CD4-positive, alpha-beta memory T cell (primary cell): Measurements from ENCODE around the gene CAP2. TPM values are rescaled to one million over a fixed set of nuclear protein-coding genes. Genes with fewer than 3 reads are reported as not detected.
"Not testable (repeated sequence)": the region's sequence is repeated elsewhere in the genome, so short reads cannot be mapped to it uniquely, and the experiment has no call there.

ENCODE experiments used
- CTCF ChIA-PET: fragments of 350-600 bp; sonication (Branson Sonifier 250); formaldehyde crosslinking; loops from one replicate; lab custom pipeline; 2021; ENCODE audit warnings: inconsistent platforms; ENCODE audit not compliant: partially characterized antibody; lab: Charles Lee
- POLR2A ChIA-PET: fragments of 350-600 bp; sonication (Branson Sonifier 250); formaldehyde crosslinking; loops from one replicate; lab custom pipeline; 2021; ENCODE audit not compliant: partially characterized antibody; lab: Charles Lee
- DNase-seq, 5 donors: peaks; one replicate each; pipeline versions ENCODE4 v3.0.0 to v3.0.0-alpha.2; 2020 to 2022; ENCODE audit warnings: mixed read lengths in 1 of 5
- H3K27ac ChIP-seq: one replicate; pipeline ENCODE4 v1.7.0; 2013; ENCODE audit warnings: low read depth, low read length
- H3K27me3 ChIP-seq: 2 replicates; pipeline ENCODE4 v1.7.0; 2013; ENCODE audit warnings: mild to moderate bottlenecking, low read length, moderate library complexity; ENCODE audit not compliant: insufficient read depth
- H3K36me3 ChIP-seq: 2 replicates; pipeline ENCODE4 v1.7.0; 2013; ENCODE audit warnings: mild to moderate bottlenecking, low read length, moderate library complexity; ENCODE audit not compliant: insufficient read depth
- H3K4me1 ChIP-seq: 2 replicates; pipeline ENCODE4 v1.7.0; 2013; ENCODE audit warnings: mild to moderate bottlenecking, low read length, moderate library complexity; ENCODE audit not compliant: insufficient read depth
- H3K4me3 ChIP-seq, 2 donors: one replicate each; pipeline ENCODE4 v1.7.0; 2013; ENCODE audit warnings: low read length in 2 of 2, mild to moderate bottlenecking in 1 of 2
- H3K9me3 ChIP-seq, 2 donors: one replicate each; pipeline ENCODE4 v1.7.0; 2013; ENCODE audit warnings: low read length in 2 of 2, control low read depth in 1 of 2; ENCODE audit not compliant: control insufficient read depth in 1 of 2
- H3K27ac Mint-ChIP-seq, 7 donors: one replicate each; pipeline ENCODE4 v1.8.0; 2020 to 2021; ENCODE audit warnings: mixed read lengths in 7 of 7, mild to moderate bottlenecking in 6 of 7, inconsistent platforms in 3 of 7, moderate library complexity in 3 of 7
- H3K27me3 Mint-ChIP-seq, 2 donors: one replicate each; pipeline ENCODE4 v1.8.0; 2020 to 2021; ENCODE audit warnings: mixed read lengths in 2 of 2
- H3K36me3 Mint-ChIP-seq, 2 donors: one replicate each; pipeline ENCODE4 v1.8.0; 2020 to 2021; ENCODE audit warnings: mixed read lengths in 2 of 2, inconsistent platforms in 1 of 2, mild to moderate bottlenecking in 1 of 2
- H3K4me1 Mint-ChIP-seq, 4 donors: one replicate each; pipeline ENCODE4 v1.8.0; 2020 to 2021; ENCODE audit warnings: mixed read lengths in 4 of 4, mild to moderate bottlenecking in 1 of 4
- H3K4me3 Mint-ChIP-seq, 8 donors: one replicate each; pipeline ENCODE4 v1.8.0; 2020 to 2021; ENCODE audit warnings: mixed read lengths in 8 of 8, mild to moderate bottlenecking in 7 of 8, moderate library complexity in 6 of 8, inconsistent platforms in 3 of 8
- H3K9me3 Mint-ChIP-seq, 8 donors: one replicate each; pipeline ENCODE4 v1.8.0; 2020 to 2021; ENCODE audit warnings: mixed read lengths in 8 of 8, mild to moderate bottlenecking in 5 of 8, inconsistent platforms in 3 of 8, moderate library complexity in 1 of 8
- intact Hi-C: fragments of 100-400 bp; cut with micrococcal nuclease; formaldehyde crosslinking; loops from one replicate; pipeline ENCODE4 v1.15.1; 2023
- polyA plus RNA-seq, 2 donors: library from polyadenylated mRNA; unstranded; fragments of 300-500 nt; fragmentation: Illumina TruSeq; gene quantifications; one replicate each; pipeline ENCODE4 v1.2.3, GENCODE V29; 2021
- total RNA-seq, 2 experiments: library from RNA; stranded (reverse); gene quantifications; one replicate each; pipeline ENCODE4 v1.2.3, GENCODE V29; 2021

CAP2 gene
- total and polyA plus RNA-seq, 4 experiments from 2014 or later = not detected

GRCh38 chr6:17432356-17432755, 39.0 kb downstream of the CAP2 start:
- intact Hi-C loops = no loop called here
- peaks cover 0 to 4% (median 0%) of the 10 kb centered on the region in 8 donors for H3K9me3 Mint-ChIP-seq

GRCh38 chr6:17439243-17439993, 46.0 kb downstream of the CAP2 start:
- DNase-seq = no peak
- no peaks in the 10 kb centered on the region for H3K4me1 ChIP-seq
- no peak overlapping the region for H3K27ac ChIP-seq
- H3K9me3 ChIP-seq = no peaks in the 10 kb centered on the region
- intact Hi-C loops = no loop called here
- no peaks in the 10 kb centered on the region for H3K27me3 ChIP-seq
- Mint-ChIP-seq H3K9me3 (peaks cover 0 to 5% (median 0%) of the 10 kb centered on the region in 8 donors), H3K4me3 (no peak overlapping the region), H3K4me1 (no peaks in the 10 kb centered on the region), H3K27ac (no peak overlapping the region), H3K27me3 (peaks cover 0 to 1% of the 10 kb centered on the region in 2 donors), H3K36me3 (no peaks in the 10 kb centered on the region)
- H3K4me3 ChIP-seq = no peak overlapping the region
- ChIA-PET POLR2A (no interaction called here), CTCF (no interaction called here)
- H3K36me3 ChIP-seq = no peaks in the 10 kb centered on the region

More at GRCh38 chr6:17432356-17432755, 39.0 kb downstream of the CAP2 start:
- H3K36me3 ChIP-seq = no peaks in the 10 kb centered on the region
- H3K4me1 ChIP-seq = no peaks in the 10 kb centered on the region
- H3K27me3 ChIP-seq = no peaks in the 10 kb centered on the region
- Mint-ChIP-seq H3K4me3 (no peak overlapping the region), H3K27me3 (peaks cover 0 to 4% of the 10 kb centered on the region in 2 donors), H3K36me3 (no peaks in the 10 kb centered on the region), H3K4me1 (no peaks in the 10 kb centered on the region), H3K27ac (peak overlapping the region in 1 of 7 donors; percentile 49)
- H3K9me3 ChIP-seq = no peaks in the 10 kb centered on the region
- ChIA-PET POLR2A (no interaction called here), CTCF (no interaction called here)
- no peak overlapping the region for H3K27ac ChIP-seq
- no peak for DNase-seq
- no peak overlapping the region for H3K4me3 ChIP-seq

GRCh38 chr6:17440811-17441210, 47.4 kb downstream of the CAP2 start:
- H3K36me3 ChIP-seq, H3K4me3 ChIP-seq, H3K4me1 ChIP-seq, H3K9me3 Mint-ChIP-seq, H3K4me1 Mint-ChIP-seq, H3K27ac ChIP-seq, H3K9me3 ChIP-seq, CTCF ChIA-PET, H3K27ac Mint-ChIP-seq, DNase-seq, H3K4me3 Mint-ChIP-seq, H3K27me3 ChIP-seq, POLR2A ChIA-PET, H3K27me3 Mint-ChIP-seq, H3K36me3 Mint-ChIP-seq, intact Hi-C loops: not testable (repeated sequence)

- Histone ChIP-seq H3K4me1 (no peaks in the 10 kb centered on the region), H3K9me3 (no peaks in the 10 kb centered on the region), H3K27ac (no peak overlapping the region), H3K27me3 (no peaks in the 10 kb centered on the region), H3K36me3 (no peaks in the 10 kb centered on the region), H3K4me3 (no peak overlapping the region)
- H3K9me3 Mint-ChIP-seq = peaks cover 0 to 5% (median 0%) of the 10 kb centered on the region in 8 donors
- intact Hi-C loops = no loop called here
- H3K36me3 Mint-ChIP-seq = no peaks in the 10 kb centered on the region
- DNase-seq = no peak
- no peak overlapping the region for H3K4me3 Mint-ChIP-seq
- CTCF ChIA-PET = no interaction called here
- no peaks in the 10 kb centered on the region for H3K4me1 Mint-ChIP-seq
- H3K27ac Mint-ChIP-seq = no peak overlapping the region
- H3K27me3 Mint-ChIP-seq = peaks cover 0 to 4% of the 10 kb centered on the region in 2 donors
- POLR2A ChIA-PET = no interaction called here
These were observed 48.8 kb downstream of the CAP2 start for GRCh38 chr6:17442196-17442595.

- H3K4me3 ChIP-seq = no peak overlapping the region
- H3K4me3 Mint-ChIP-seq = no peak overlapping the region
- peak overlapping the region in 1 of 7 donors; percentile 47 for H3K27ac Mint-ChIP-seq
- H3K36me3 ChIP-seq = no peaks in the 10 kb centered on the region
- H3K9me3 Mint-ChIP-seq = no peaks in the 10 kb centered on the region
- ChIA-PET POLR2A (no interaction called here), CTCF (no interaction called here)
- H3K27ac ChIP-seq = no peak overlapping the region
- H3K27me3 Mint-ChIP-seq = peaks cover 0 to 5% of the 10 kb centered on the region in 2 donors
- H3K4me1 ChIP-seq = no peaks in the 10 kb centered on the region
- no peaks in the 10 kb centered on the region for H3K9me3 ChIP-seq
- H3K27me3 ChIP-seq = no peaks in the 10 kb centered on the region
- intact Hi-C loops = no loop called here
- H3K36me3 Mint-ChIP-seq = no peaks in the 10 kb centered on the region
- H3K4me1 Mint-ChIP-seq = no peaks in the 10 kb centered on the region
- DNase-seq = no peak
These were observed 53.3 kb downstream of the CAP2 start for GRCh38 chr6:17446713-17447112.

GRCh38 chr6:17448165-17448564, 54.8 kb downstream of the CAP2 start:
- POLR2A ChIA-PET = no interaction called here
- Histone ChIP-seq H3K27me3 (no peaks in the 10 kb centered on the region), H3K9me3 (no peaks in the 10 kb centered on the region), H3K4me3 (no peak overlapping the region), H3K36me3 (no peaks in the 10 kb centered on the region), H3K4me1 (no peaks in the 10 kb centered on the region), H3K27ac (no peak overlapping the region)
- peaks cover 2 to 7% of the 10 kb centered on the region in 2 donors for H3K27me3 Mint-ChIP-seq
- H3K4me3 Mint-ChIP-seq = no peak overlapping the region
- intact Hi-C loops = no loop called here
- DNase-seq = no peak
- H3K9me3 Mint-ChIP-seq = peaks cover 0 to 4% (median 0%) of the 10 kb centered on the region in 8 donors
- no peaks in the 10 kb centered on the region for H3K36me3 Mint-ChIP-seq
- CTCF ChIA-PET = no interaction called here
- H3K4me1 Mint-ChIP-seq = no peaks in the 10 kb centered on the region
- H3K27ac Mint-ChIP-seq = no peak overlapping the region

GRCh38 chr6:17450397-17450796, 57.0 kb downstream of the CAP2 start:
- H3K27ac Mint-ChIP-seq = no peak overlapping the region
- peaks cover 0 to 7% (median 0%) of the 10 kb centered on the region in 8 donors for H3K9me3 Mint-ChIP-seq
- ChIA-PET POLR2A (no interaction called here), CTCF (no interaction called here)
- H3K4me1 ChIP-seq = no peaks in the 10 kb centered on the region
- no peaks in the 10 kb centered on the region for H3K36me3 Mint-ChIP-seq
- no peaks in the 10 kb centered on the region for H3K36me3 ChIP-seq
- DNase-seq = no peak
- no peak overlapping the region for H3K4me3 ChIP-seq
- no peak overlapping the region for H3K4me3 Mint-ChIP-seq
- no peaks in the 10 kb centered on the region for H3K27me3 ChIP-seq
- H3K9me3 ChIP-seq = no peaks in the 10 kb centered on the region
- no peaks in the 10 kb centered on the region for H3K4me1 Mint-ChIP-seq
- peaks cover 9 to 13% of the 10 kb centered on the region in 2 donors for H3K27me3 Mint-ChIP-seq
- no peak overlapping the region for H3K27ac ChIP-seq
- intact Hi-C loops = no loop called here
